ENCODE results near the gene ESR1.
A peak's percentile ranks its signal among the peaks of the same experiment; 100 is the strongest.

The ESR1 gene

GRCh38 chr6:151807513-151808370 is at the start of gene ESR1:
Gene ESR1, plus strand, starts transcription at chr6:151807682. Its CDS starts 231 bp downstream, at chr6:151807913.
- TF ChIP-seq, protein P1, sequence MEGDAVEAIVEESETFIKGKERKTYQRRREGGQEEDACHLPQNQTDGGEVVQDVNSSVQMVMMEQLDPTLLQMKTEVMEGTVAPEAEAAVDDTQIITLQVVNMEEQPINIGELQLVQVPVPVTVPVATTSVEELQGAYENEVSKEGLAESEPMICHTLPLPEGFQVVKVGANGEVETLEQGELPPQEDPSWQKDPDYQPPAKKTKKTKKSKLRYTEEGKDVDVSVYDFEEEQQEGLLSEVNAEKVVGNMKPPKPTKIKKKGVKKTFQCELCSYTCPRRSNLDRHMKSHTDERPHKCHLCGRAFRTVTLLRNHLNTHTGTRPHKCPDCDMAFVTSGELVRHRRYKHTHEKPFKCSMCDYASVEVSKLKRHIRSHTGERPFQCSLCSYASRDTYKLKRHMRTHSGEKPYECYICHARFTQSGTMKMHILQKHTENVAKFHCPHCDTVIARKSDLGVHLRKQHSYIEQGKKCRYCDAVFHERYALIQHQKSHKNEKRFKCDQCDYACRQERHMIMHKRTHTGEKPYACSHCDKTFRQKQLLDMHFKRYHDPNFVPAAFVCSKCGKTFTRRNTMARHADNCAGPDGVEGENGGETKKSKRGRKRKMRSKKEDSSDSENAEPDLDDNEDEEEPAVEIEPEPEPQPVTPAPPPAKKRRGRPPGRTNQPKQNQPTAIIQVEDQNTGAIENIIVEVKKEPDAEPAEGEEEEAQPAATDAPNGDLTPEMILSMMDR (IDR thresholded peaks at IDR 0.05; ENCODE audit: insufficient read depth, missing control alignments), result no peak
- FAIRE-seq (no peak), DNase-seq (ENCODE audit: insufficient read length, low spot score) (no peak)

DNA sequence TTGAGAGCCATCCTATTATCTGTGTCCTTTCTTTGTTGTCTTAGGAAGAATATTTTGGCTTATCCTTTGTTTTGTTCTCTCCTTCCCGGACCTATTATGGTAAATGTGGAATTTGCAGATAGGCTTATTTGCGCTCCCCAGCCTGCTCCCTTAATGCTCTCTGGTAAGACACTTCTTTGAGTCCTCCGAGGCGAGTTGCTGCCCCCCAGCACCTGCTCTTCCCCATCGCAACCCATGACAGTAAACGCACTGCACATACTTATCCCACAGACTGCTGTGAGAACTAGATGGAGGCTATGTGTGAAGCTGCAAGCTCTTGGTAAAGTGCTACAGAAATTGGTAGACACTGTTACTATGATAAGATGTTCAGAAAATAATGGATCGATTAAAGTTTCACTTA is 47.0 kb upstream of the ESR1 start:
- no peak for FAIRE-seq
- TF ChIP-seq, protein P1 (IDR thresholded peaks at IDR 0.05; ENCODE audit: insufficient read depth, missing control alignments), result no peak
- no peak for DNase-seq (ENCODE audit: insufficient read length, low spot score)

DNA sequence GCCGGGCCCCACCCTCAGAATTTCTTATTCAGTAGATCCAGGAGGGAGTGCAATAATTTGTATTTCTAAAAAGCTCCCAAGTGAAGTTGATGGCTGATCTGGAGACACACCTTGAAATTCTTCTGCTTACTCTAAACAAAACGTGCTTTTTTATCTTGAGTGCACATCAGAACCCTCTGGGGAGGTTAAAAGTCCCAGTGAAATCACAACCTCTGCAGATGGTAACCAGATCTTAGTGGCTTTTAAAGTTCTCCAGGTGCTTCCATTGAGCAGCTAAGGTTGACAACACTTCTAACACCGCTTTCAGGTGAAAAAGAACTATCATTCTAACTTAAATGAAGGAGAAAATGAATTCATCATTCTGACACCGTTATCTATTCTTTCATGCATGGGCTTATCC is 45.6 kb upstream of the ESR1 start:
- TF ChIP-seq, protein P1 (IDR thresholded peaks at IDR 0.05; ENCODE audit: insufficient read depth, missing control alignments), result no peak
- FAIRE-seq (no peak), DNase-seq (ENCODE audit: insufficient read length, low spot score) (no peak)

DNA sequence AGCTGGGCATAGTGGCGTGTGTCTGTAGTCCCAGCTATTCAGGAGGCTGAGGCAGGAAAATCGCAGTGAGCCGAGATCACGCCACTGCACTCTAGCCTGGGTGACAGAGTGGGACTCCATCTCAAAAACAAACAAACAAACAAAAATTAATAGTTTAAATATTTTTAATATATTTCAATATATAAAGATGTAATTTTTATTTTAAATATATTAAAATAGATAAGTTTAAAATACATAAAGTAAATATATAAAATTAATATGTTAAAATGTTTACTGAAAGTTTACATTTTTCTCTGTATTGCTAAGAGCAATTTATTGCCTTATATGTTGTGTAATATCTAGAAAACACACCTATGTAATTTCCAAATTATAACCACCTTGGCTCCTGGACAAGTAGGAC is 44.7 kb upstream of the ESR1 start:
- TF ChIP-seq, protein P1 (IDR thresholded peaks at IDR 0.05; ENCODE audit: insufficient read depth, missing control alignments), result no peak
- FAIRE-seq (no peak), DNase-seq (ENCODE audit: insufficient read length, low spot score) (no peak)

DNA sequence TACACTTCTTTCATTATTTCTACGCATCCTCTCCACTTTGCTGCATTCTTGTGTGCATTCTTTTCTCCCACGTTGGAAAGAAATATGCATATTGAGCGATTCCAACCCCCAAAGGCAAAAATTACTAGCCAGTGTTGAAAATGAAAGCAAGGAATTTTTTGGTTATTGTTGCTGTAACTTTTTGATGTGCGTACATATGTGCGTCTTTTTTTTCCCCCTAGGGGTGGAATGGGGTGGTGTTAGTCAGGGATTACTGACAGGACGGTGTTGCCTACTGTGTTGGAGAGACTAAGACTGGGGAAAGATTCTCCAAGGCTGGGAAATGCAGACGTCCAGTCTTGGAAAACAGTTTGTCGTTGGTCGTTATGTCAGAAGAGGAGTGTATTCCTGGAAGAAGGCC is 44.2 kb upstream of the ESR1 start:
- no peak for FAIRE-seq
- TF ChIP-seq, protein P1 (IDR thresholded peaks at IDR 0.05; ENCODE audit: insufficient read depth, missing control alignments), result no peak
- DNase-seq (ENCODE audit: insufficient read length, low spot score), result no peak

DNA sequence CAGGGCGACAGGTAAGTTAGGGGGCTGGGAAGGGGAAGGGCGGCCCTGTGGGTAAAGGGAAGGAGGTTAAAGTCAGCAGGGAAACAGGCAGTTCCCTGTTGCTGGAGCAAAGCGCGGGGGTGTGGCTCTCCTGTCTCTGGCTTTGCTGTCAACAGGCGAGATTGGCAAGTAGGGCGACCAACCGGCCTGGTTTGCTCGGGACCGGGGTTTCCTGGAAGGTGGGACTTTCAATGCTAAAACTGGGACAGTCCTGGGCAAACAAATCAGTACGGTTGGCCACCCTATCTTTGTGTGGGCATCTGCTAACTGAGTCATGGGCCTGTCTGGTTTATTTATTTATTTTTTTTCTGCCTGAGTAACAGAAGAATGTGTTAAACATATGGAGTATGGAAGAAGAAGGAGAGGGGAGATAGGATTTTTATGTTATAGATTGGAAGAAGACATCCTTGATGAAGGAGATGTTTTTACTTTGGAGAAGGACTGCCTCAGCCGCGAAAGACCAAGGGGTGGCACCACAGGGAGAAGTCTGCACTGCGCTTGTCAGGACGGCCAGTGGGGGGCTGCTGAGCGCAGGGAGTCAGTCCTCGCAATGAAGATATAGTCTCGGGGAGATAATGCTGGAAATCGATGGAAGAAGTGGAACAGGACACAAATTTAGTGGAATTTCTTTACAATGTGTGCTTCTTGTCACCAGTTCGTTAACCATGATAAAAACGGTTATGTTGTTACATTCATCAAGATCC is 43.4 kb upstream of the ESR1 start:
- DNase-seq (ENCODE audit: insufficient read length, low spot score) (no peak), FAIRE-seq (no peak)
- TF ChIP-seq, protein P1 (IDR thresholded peaks at IDR 0.05; ENCODE audit: insufficient read depth, missing control alignments), result peak; percentile 39

Data from D721Med (cell line).